Progenitor cell of endocrine pancreas (in vitro differentiated cells): Measurements from ENCODE around the gene C17orf78. TPM values are rescaled to one million over a fixed set of nuclear protein-coding genes. Genes with fewer than 3 reads are reported as not detected.
A peak's percentile ranks its signal among the peaks of the same experiment; 100 is the strongest.

Source experiments
- DNase-seq: peaks from one replicate; pipeline ENCODE4 v3.0.0; 2021; ENCODE audit warnings: low spot score; ENCODE audit not compliant: unreplicated experiment
- H3K27ac Mint-ChIP-seq: 2 replicates; pipeline ENCODE4 v1.8.0; 2021; ENCODE audit warnings: mild to moderate bottlenecking, moderate library complexity, mixed read lengths
- H3K27me3 Mint-ChIP-seq: 2 replicates; pipeline ENCODE4 v1.8.0; 2021; ENCODE audit warnings: mixed read lengths
- H3K36me3 Mint-ChIP-seq: 2 replicates; pipeline ENCODE4 v1.8.0; 2022; ENCODE audit warnings: mixed read lengths; ENCODE audit not compliant: insufficient read depth
- H3K4me1 Mint-ChIP-seq: 2 replicates; pipeline ENCODE4 v1.8.0; 2021; ENCODE audit warnings: low read depth, mixed read lengths
- H3K4me3 Mint-ChIP-seq: 2 replicates; pipeline ENCODE4 v1.8.0; 2021; ENCODE audit warnings: low read depth, mild to moderate bottlenecking, moderate library complexity, mixed read lengths
- H3K9me3 Mint-ChIP-seq: 2 replicates; pipeline ENCODE4 v1.8.0; 2021; ENCODE audit warnings: low read depth, mixed read lengths
- CTCF ChIP-seq: fragments of 200-600 bp; sonication (generic); IDR thresholded peaks from one replicate; pipeline ENCODE4 v1.5.0; 2021; ENCODE audit warnings: antibody characterized with exemption, mild to moderate bottlenecking; ENCODE audit not compliant: unreplicated experiment
- total RNA-seq: library from RNA; stranded (reverse); gene quantifications from 2 replicates; pipeline ENCODE4 v1.2.1, GENCODE V29; 2021

The C17orf78 gene
- total RNA-seq, 1 donor from 2014 or later = not detected

GRCh38 chr17:37410357-37410756 lies 34.6 kb downstream of the C17orf78 start:
- peaks cover 6% of the 10 kb centered on the region for H3K4me1 Mint-ChIP-seq
- H3K4me3 Mint-ChIP-seq = no peak overlapping the region
- H3K27ac Mint-ChIP-seq = no peak overlapping the region
- H3K36me3 Mint-ChIP-seq = peaks cover 18% of the 10 kb centered on the region
- no peaks in the 10 kb centered on the region for H3K9me3 Mint-ChIP-seq
- no peak for TF ChIP-seq CTCF
- no peak for DNase-seq
- no peaks in the 10 kb centered on the region for H3K27me3 Mint-ChIP-seq

GRCh38 chr17:37413875-37414519 lies 38.2 kb downstream of the C17orf78 start:
- no peak for DNase-seq
- H3K27ac Mint-ChIP-seq = peak overlapping the region; percentile 84
- no peak overlapping the region for H3K4me3 Mint-ChIP-seq
- no peaks in the 10 kb centered on the region for H3K4me1 Mint-ChIP-seq
- H3K27me3 Mint-ChIP-seq = no peaks in the 10 kb centered on the region
- no peaks in the 10 kb centered on the region for H3K9me3 Mint-ChIP-seq
- peak; percentile 39 for TF ChIP-seq CTCF
- H3K36me3 Mint-ChIP-seq = peaks cover 19% of the 10 kb centered on the region

GRCh38 chr17:37417852-37418251 lies 42.1 kb downstream of the C17orf78 start:
- no peak for DNase-seq
- no peaks in the 10 kb centered on the region for H3K4me1 Mint-ChIP-seq
- no peaks in the 10 kb centered on the region for H3K27me3 Mint-ChIP-seq
- no peak for TF ChIP-seq CTCF
- H3K36me3 Mint-ChIP-seq = peaks cover 18% of the 10 kb centered on the region
- no peak overlapping the region for H3K27ac Mint-ChIP-seq
- no peaks in the 10 kb centered on the region for H3K9me3 Mint-ChIP-seq
- no peak overlapping the region for H3K4me3 Mint-ChIP-seq

- Mint-ChIP-seq H3K36me3 (peaks cover 16% of the 10 kb centered on the region), H3K9me3 (no peaks in the 10 kb centered on the region), H3K4me3 (no peak overlapping the region), H3K27ac (no peak overlapping the region), H3K4me1 (no peaks in the 10 kb centered on the region), H3K27me3 (no peaks in the 10 kb centered on the region)
- no peak for TF ChIP-seq CTCF
- DNase-seq = no peak
These were observed 47.3 kb downstream of the C17orf78 start for GRCh38 chr17:37422971-37423625.

- Mint-ChIP-seq H3K27ac (no peak overlapping the region), H3K4me1 (no peaks in the 10 kb centered on the region), H3K4me3 (no peak overlapping the region), H3K36me3 (peaks cover 16% of the 10 kb centered on the region), H3K9me3 (no peaks in the 10 kb centered on the region), H3K27me3 (no peaks in the 10 kb centered on the region)
- no peak for TF ChIP-seq CTCF
- no peak for DNase-seq
These were observed 49.5 kb downstream of the C17orf78 start for GRCh38 chr17:37425268-37425667.
